GM19193 (cell line): ENCODE measurements around the gene CCDC184.

Source experiments
- POLR2A ChIP-seq: IDR thresholded peaks from 4 replicates; pipeline ENCODE4 v1.6.1; 2011; ENCODE audit not compliant: insufficient read depth, insufficient read length; ENCODE audit errors: extremely low read depth

CCDC184 gene

GRCh38 chr12:48183091-48183875, at the start of gene CCDC184:
Gene CCDC184, plus strand, starts transcription at chr12:48183644. Its CDS starts 479 bp downstream, at chr12:48184123.
- no peak for TF ChIP-seq POLR2A

GRCh38 chr12:48135027-48135426, 48.4 kb upstream of the CCDC184 start:
- TF ChIP-seq POLR2A, result no peak

- TF ChIP-seq POLR2A, result no peak
Observed at GRCh38 chr12:48142818-48143674, 40.4 kb upstream of the CCDC184 start.

- no peak for TF ChIP-seq POLR2A
Observed at GRCh38 chr12:48143898-48144297, 39.5 kb upstream of the CCDC184 start.

- no peak for TF ChIP-seq POLR2A
Observed at GRCh38 chr12:48145981-48146380, 37.5 kb upstream of the CCDC184 start.

- TF ChIP-seq POLR2A, result no peak
Observed at GRCh38 chr12:48151103-48151771, 32.2 kb upstream of the CCDC184 start.

GRCh38 chr12:48156652-48157017, 26.8 kb upstream of the CCDC184 start:
- TF ChIP-seq POLR2A, result no peak

- peak; percentile 80 for TF ChIP-seq POLR2A
Observed at GRCh38 chr12:48157018-48157888, 26.2 kb upstream of the CCDC184 start, which contains the start of gene ASB8. Gene ASB8, minus strand, starts transcription at chr12:48157515. Its CDS starts 4,019 bp downstream, at chr12:48153496.

- no peak for TF ChIP-seq POLR2A
Observed at GRCh38 chr12:48157889-48158370, 25.5 kb upstream of the CCDC184 start.

GRCh38 chr12:48160046-48160445, 23.4 kb upstream of the CCDC184 start:
- TF ChIP-seq POLR2A, result no peak

- TF ChIP-seq POLR2A, result no peak
Observed at GRCh38 chr12:48160807-48161206, 22.6 kb upstream of the CCDC184 start.

GRCh38 chr12:48163150-48163747, 20.2 kb upstream of the CCDC184 start:
- no peak for TF ChIP-seq POLR2A

GRCh38 chr12:48164451-48164850, 19.0 kb upstream of the CCDC184 start:
- no peak for TF ChIP-seq POLR2A
